Forelimb muscle (tissue), 1 donor: ENCODE measurements around the gene LZTS3. TPM values are rescaled to one million over a fixed set of nuclear protein-coding genes. Genes with fewer than 3 reads are reported as not detected.
"Not testable (repeated sequence)": the region's sequence is repeated elsewhere in the genome, so short reads cannot be mapped to it uniquely, and the experiment has no call there.

Experiments used
- DNase-seq: peaks from one replicate; pipeline ENCODE4 v3.0.0-alpha.2; 2013; ENCODE audit warnings: low read depth
- polyA plus RNA-seq: library from polyadenylated mRNA; unstranded; fragments of 120-200 nt; gene quantifications from one replicate; pipeline ENCODE4 v1.2.1, GENCODE V29; 2013; ENCODE audit not compliant: insufficient read length

LZTS3 gene
- polyA plus RNA-seq = 3.5 TPM

DNA sequence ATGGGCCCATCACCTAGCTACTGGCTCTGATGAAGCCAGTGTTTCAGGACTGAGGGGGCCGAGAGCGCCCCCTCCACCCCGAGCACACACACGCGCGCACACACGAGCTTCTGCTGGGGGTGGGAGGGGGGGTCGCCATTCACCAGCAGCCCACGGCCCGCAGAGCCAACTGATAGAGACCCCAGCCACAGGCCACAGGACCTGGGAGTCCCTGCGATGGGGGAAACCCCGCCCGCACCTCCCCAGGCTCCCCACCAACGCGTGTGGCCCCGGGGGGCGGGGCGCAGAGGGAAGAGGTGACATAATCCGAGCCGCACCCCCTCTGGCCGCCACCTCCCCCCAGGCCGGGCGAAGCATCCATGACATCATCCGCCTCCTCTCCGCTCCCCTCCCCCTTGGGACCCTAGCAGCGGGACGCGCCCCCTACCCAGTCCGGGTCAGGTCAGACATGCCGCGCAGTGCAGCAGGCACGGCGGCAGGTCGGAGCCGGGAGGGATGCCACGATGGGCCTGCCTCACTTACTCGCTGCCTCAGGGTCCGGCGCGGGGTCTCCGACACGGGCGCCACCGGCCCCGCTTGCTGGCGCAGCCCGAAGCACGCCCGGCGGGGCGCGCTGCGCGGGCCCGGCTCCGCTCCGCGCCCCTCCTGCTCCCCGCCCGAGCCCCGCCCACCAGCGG lies at the start of gene LZTS3:
TSS of gene LZTS3 (minus strand) at position 617 of the 677 bp plus-strand sequence. CDS start 6,386 bp downstream, outside the sequence.
- peak; percentile 55 for DNase-seq

GRCh38 chr20:3221398-3222226 lies 48.3 kb upstream of the LZTS3 start:
- no peak for DNase-seq

GRCh38 chr20:3218307-3218988 lies 45.1 kb upstream of the LZTS3 start:
- DNase-seq = no peak

GRCh38 chr20:3215359-3215917 lies 42.1 kb upstream of the LZTS3 start:
- not testable (repeated sequence) for DNase-seq

GRCh38 chr20:3213226-3213625 lies 39.9 kb upstream of the LZTS3 start:
- DNase-seq = no peak

DNA sequence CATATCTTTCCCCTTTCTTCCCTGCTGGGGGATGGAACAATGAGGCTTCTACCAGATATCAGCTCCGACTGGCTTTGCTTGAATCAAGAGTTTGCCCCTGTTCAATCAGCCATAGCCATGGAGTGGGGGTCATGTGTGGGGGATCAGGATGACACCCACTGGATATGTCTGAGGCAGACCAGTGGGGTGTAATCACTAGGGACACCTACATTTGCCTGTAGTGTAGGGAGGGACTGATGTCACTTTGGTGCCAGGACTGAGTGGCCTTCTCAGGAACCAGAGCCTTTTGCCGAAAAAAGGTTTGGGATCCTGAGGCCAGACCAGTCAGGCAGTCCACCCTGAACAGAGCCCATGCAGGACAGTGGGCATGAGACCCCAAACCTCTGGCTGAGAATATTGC lies 37.0 kb upstream of the LZTS3 start:
- DNase-seq = no peak

- no peak for DNase-seq
Observed at GRCh38 chr20:3209946-3210317, 36.6 kb upstream of the LZTS3 start.

- no peak for DNase-seq
Observed at GRCh38 chr20:3209257-3209945, 36.1 kb upstream of the LZTS3 start, which contains the start of gene ITPA. Gene ITPA, plus strand, starts transcription at chr20:3209498. Its CDS starts 54 bp downstream, at chr20:3209552.

- DNase-seq = no peak
Observed at GRCh38 chr20:3208786-3209256, 35.5 kb upstream of the LZTS3 start.

- peak; percentile 41 for DNase-seq
Observed at GRCh38 chr20:3204124-3204794, 30.9 kb upstream of the LZTS3 start, which contains the start of gene DDRGK1. Gene DDRGK1, minus strand, starts transcription at chr20:3204682. Its CDS starts 55 bp downstream, at chr20:3204627.

- DNase-seq = no peak
Observed at GRCh38 chr20:3203315-3204123, 30.2 kb upstream of the LZTS3 start.

DNA sequence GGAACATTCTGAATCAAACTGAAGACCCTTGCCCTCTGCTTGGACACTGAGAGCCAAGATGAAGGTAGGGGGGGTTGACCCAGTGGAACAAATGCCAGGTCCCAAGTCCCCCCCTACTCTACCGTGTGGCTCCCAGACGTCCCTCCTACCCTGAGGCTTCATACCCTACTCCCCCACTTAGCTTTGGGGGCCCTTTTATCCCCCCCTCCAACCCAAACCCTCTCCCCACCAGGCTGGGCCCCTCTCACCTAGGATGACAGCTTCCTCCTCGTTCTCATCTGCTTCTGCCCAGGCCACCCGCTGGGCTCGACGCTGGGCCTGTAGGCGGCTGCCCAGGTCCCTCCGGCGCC lies 29.6 kb upstream of the LZTS3 start:
- no peak for DNase-seq

- no peak for DNase-seq
Observed at GRCh38 chr20:3199976-3200755, 26.8 kb upstream of the LZTS3 start.

DNA sequence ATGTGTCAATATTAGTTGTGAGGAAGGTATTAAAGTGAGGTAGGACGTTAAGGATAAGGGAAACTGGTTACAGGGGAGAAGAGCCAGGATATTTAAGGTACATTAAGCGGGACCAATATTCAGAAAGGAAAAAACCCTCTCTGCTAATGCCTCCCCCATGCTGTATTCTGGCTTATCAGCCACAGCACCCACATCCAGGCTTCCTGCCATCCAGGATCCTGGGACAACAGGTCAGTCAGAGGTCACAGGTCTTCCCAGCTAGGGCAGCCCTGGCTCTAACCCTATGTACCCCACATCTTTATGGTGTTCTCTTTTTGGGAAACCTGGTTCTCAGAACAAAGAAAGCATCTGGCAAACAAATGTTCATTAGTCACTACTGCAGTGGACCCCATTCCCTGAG lies 25.9 kb upstream of the LZTS3 start:
- no peak for DNase-seq

DNA sequence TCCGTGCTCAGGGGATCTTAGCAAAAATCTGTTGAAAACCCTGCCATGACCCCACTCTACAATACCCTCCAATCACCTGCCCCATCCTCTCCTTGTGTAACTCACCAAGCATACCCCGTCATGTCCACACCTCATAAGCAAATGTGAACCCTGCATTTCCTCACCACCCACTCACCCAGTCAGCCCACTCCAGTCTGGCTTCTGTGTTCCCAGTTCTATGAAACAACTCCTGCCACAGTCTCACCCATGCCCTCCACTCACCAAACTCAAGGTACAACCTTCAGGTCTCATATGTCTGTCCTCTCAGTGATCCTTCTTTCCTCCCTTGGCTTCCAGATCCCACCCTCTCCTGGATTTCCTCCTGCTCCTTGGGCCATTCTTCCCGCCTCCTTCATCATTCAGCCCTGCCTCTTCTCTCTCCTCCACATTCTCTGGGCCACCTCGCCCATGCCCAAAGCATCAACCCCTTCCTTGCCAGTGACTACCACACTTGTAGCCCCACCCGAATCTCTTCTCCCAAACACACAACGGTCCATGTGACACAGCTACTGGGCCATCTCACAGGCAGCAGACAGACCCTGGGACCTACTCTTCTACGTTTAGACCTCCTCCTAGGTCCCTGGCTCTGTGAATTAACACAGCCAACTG lies 22.4 kb upstream of the LZTS3 start:
- no peak for DNase-seq

DNA sequence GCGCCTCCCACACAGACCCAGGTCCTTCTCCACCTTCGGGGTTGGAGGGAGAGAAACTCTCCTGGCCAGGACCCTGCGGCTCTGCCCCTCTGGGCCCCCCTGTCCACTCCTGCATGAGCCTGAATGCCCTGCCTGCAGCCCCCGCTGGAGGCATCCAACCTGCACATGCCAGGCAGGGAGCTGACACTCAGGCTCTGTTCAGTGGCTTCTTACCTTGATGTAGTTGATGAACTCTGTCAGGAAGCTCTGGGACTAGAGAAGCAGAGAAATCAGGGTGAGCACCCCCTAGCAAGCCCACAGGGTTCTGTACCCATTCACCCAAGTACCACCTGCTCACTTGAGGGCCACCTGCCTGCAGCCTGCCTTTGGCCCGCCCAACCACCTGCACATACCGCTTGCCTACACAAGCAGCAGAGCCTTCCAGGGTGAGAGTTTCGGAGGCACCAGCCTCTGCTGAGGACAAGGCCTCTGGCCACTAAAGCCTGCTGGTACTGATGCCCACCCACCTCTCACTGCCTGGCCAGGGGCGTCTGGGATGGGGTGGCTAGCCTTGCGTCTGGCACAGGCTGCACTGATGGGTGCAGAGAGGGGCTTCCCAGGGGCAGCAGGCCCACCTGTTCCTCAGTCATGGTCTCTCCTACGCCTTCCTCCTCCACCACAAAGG lies 21.4 kb upstream of the LZTS3 start:
- DNase-seq = no peak

DNA sequence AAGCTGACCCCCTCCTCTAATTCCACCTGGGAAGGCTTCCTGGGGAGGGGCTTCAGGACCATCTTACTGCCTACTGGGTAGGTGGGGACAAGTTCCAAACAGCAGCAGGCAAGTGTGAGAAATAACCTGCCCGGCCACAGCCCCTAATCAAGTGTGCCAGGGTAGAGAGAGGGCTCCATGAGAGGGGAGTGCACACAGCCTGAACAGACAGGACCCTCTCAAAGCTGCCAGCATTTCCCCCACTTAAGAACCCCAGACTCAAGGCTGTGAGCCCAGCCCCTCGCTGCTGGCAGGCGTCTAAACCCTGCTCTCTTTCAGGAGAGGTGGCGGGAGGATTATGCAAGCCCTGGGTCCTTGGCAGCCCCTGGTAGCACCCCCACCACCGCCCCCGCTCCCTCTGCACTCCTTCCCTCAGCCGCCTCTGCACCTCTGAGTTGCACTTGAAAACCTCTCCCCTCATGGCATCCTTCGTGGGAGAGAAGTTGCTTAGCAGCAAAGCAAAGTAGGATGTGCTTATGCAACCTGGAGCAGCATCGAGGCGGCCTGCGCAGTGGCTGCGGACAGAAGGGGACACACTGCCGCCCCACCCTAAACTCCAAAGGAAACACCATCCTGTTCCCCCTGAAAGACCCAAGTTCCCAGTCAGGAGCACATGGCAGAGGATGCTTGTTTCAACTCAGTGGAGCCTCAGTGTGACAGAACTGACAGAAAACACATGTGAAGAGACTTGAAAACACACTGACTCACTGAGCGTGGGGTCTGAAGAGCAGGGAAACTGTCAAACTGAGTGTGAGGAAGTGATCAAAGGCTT lies 20.7 kb upstream of the LZTS3 start:
- DNase-seq = no peak
